ENCODE measurements around the gene MYLK. TPM values are rescaled to one million over a fixed set of nuclear protein-coding genes. Genes with fewer than 3 reads are reported as not detected.

The MYLK gene
- total and polyA plus RNA-seq, 9 of the 15 experiments (the other 6 are each of a cell fraction or from before 2014, with no cell fraction given) = 0.11 to 0.53 (median 0.18) TPM; not detected in 2

DNA sequence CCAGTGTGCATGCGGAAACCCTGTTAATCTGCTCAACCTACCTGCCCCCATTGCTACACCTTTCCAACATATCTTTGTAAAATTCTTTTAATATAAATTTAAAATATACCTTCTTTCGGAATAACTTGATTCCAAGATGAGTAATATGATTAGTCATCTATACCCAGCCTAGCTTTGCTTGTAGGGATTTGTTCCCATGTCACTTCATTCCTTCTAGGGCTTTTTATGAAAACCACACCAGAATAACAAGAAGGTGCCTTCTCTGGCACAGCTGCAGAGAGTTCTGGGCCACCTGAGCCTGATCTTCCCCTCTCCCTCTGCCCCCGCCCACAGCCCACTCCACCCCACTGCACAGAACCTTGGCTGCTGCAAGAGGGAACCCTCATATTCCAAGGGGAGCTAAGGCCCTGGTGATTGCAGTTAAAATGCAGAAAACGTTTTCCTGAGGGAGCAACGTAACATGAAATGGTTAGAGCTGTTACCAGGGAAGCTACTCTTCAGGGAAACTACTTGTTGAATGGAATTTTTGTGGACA, 260.7 kb downstream of the MYLK start:
- ChIA-PET CTCF (ENCODE audit: low intra/inter-chr PET ratio) (interaction anchor here (0.7 kb wide), 1 partner anchor 61 kb away, joined by 3 read pairs; no protein-coding TSS in a partner anchor), POLR2A (no interaction called here)
- FAIRE-seq = no peak

More for the DNA sequence above, 260.7 kb downstream of the MYLK start:
- peaks cover 0 to 14% of the 10 kb centered on the region in 2 experiments; a peak in 4 of 5 replicates for H3K4me1 ChIP-seq (replicated peaks in 1 of 2; ENCODE audit: control insufficient read depth in 2 of 2, insufficient read depth in 2 of 2, low read length in 2 of 2)
- 42% methylated on average over 5 of the region's 5 CpGs for WGBS (ENCODE audit: insufficient coverage, low coverage, missing lambda C conversion rate)
- ATAC-seq = no peak
- H2AFZ ChIP-seq (ENCODE audit: low read depth, low read length) = no peak overlapping the region
- no peaks in the 10 kb centered on the region for H3K36me3 ChIP-seq (ENCODE audit: control insufficient read depth, insufficient read depth, low read length)
- peaks cover 0 to 11% of the 10 kb centered on the region in 2 experiments; a peak in 2 of 5 replicates for H3K27me3 ChIP-seq (ENCODE audit: control insufficient read depth in 2 of 2, insufficient read depth in 2 of 2, low read length in 2 of 2)
- TF ChIP-seq, protein P1, sequence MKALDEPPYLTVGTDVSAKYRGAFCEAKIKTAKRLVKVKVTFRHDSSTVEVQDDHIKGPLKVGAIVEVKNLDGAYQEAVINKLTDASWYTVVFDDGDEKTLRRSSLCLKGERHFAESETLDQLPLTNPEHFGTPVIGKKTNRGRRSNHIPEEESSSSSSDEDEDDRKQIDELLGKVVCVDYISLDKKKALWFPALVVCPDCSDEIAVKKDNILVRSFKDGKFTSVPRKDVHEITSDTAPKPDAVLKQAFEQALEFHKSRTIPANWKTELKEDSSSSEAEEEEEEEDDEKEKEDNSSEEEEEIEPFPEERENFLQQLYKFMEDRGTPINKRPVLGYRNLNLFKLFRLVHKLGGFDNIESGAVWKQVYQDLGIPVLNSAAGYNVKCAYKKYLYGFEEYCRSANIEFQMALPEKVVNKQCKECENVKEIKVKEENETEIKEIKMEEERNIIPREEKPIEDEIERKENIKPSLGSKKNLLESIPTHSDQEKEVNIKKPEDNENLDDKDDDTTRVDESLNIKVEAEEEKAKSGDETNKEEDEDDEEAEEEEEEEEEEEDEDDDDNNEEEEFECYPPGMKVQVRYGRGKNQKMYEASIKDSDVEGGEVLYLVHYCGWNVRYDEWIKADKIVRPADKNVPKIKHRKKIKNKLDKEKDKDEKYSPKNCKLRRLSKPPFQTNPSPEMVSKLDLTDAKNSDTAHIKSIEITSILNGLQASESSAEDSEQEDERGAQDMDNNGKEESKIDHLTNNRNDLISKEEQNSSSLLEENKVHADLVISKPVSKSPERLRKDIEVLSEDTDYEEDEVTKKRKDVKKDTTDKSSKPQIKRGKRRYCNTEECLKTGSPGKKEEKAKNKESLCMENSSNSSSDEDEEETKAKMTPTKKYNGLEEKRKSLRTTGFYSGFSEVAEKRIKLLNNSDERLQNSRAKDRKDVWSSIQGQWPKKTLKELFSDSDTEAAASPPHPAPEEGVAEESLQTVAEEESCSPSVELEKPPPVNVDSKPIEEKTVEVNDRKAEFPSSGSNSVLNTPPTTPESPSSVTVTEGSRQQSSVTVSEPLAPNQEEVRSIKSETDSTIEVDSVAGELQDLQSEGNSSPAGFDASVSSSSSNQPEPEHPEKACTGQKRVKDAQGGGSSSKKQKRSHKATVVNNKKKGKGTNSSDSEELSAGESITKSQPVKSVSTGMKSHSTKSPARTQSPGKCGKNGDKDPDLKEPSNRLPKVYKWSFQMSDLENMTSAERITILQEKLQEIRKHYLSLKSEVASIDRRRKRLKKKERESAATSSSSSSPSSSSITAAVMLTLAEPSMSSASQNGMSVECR (CRISPR knock-in tag; IDR thresholded peaks at IDR 0.05) = no peak
- TF ChIP-seq NR1H2 (CRISPR knock-in tag; IDR thresholded peaks at IDR 0.05) (no peak), ESRRB (CRISPR knock-in tag; IDR thresholded peaks at IDR 0.05; ENCODE audit: borderline replicate concordance) (no peak), FOXA3 (CRISPR knock-in tag; conservative IDR thresholded peaks at IDR 0.05 in 1 of 2, IDR thresholded peaks at IDR 0.05 in 1 of 2) (no peak), XRCC4 (IDR thresholded peaks at IDR 0.05; ENCODE audit: extremely low read depth, insufficient read depth, insufficient read length) (no peak), EP400 (IDR thresholded peaks at IDR 0.05) (no peak), ZZZ3 (IDR thresholded peaks at IDR 0.05) (no peak), SRF (CRISPR knock-in tag; IDR thresholded peaks at IDR 0.05) (no peak), ZNF766 (CRISPR knock-in tag; conservative IDR thresholded peaks at IDR 0.05) (no peak)
- TF ChIP-seq, protein P2, sequence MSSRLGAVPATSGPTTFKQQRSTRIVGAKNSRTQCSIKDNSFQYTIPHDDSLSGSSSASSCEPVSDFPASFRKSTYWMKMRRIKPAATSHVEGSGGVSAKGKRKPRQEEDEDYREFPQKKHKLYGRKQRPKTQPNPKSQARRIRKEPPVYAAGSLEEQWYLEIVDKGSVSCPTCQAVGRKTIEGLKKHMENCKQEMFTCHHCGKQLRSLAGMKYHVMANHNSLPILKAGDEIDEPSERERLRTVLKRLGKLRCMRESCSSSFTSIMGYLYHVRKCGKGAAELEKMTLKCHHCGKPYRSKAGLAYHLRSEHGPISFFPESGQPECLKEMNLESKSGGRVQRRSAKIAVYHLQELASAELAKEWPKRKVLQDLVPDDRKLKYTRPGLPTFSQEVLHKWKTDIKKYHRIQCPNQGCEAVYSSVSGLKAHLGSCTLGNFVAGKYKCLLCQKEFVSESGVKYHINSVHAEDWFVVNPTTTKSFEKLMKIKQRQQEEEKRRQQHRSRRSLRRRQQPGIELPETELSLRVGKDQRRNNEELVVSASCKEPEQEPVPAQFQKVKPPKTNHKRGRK (tag; IDR thresholded peaks at IDR 0.05) = no peak
- H3K9me3 ChIP-seq (replicated peaks; ENCODE audit: control insufficient read depth, insufficient read depth, low read depth, low read length) = no peaks in the 10 kb centered on the region
- H3K27ac ChIP-seq (ENCODE audit: extremely low read depth, low read depth, low read length) = no peak overlapping the region
- in situ Hi-C loops (cut with MboI) (no loop called here), intact Hi-C loops (cut with micrococcal nuclease) (no loop called here)
- BruUV-seq (replicated peaks) = no TSS peak
- H4K20me1 ChIP-seq (replicated peaks; ENCODE audit: control insufficient read depth, insufficient read depth, low read length) = peaks cover 4% of the 10 kb centered on the region
- H3K4me3 ChIP-seq = no peak overlapping the region
- DNase-seq (ENCODE audit: extremely low read depth in 1 of 4, low spot score in 3 of 4) = no peak
- H3K9me1 ChIP-seq (ENCODE audit: control insufficient read depth, insufficient read depth, low read length) = no peaks in the 10 kb centered on the region
- no peak overlapping the region for H3K9ac ChIP-seq (ENCODE audit: insufficient read depth in 1 of 2, low read depth in 2 of 2, low read length in 2 of 2)
- no peak overlapping the region for H3K4me2 ChIP-seq (ENCODE audit: insufficient read depth, low read length)
- H3K79me2 ChIP-seq (ENCODE audit: control insufficient read depth, insufficient read depth, low read length) = no peaks in the 10 kb centered on the region

Measured in K562 (cell line).